SK-N-MC (cell line): Measurements from ENCODE around the gene TARS1.

Experiments used
- DNase-seq: peaks from one replicate; pipeline ENCODE4 v3.0.0-alpha.2; 2011; ENCODE audit warnings: low read depth, low spot score
- H3K27ac ChIP-seq: fragments of 200-600 bp; sonication (generic); 2 replicates; pipeline ENCODE4 v1.5.1; 2016; ENCODE audit warnings: mixed run types
- H3K36me3 ChIP-seq: fragments of 200-600 bp; sonication (generic); 2 replicates; pipeline ENCODE4 v1.6.1; 2017; ENCODE audit warnings: antibody characterized with exemption, low read length, mixed read lengths; ENCODE audit not compliant: insufficient read depth
- H3K4me3 ChIP-seq: fragments of 200-600 bp; sonication (generic); 2 replicates; pipeline ENCODE4 v1.5.1; 2016
- H3K9ac ChIP-seq: fragments of 200-600 bp; sonication (generic); 2 replicates; pipeline ENCODE4 v1.8.0; 2017; ENCODE audit warnings: mixed run types, mixed read lengths; ENCODE audit not compliant: insufficient read length
- H3K9me3 ChIP-seq: fragments of 200-600 bp; sonication (generic); 2 replicates; pipeline ENCODE4 v1.6.1; 2017; ENCODE audit warnings: low read depth, mild to moderate bottlenecking, antibody characterized with exemption, low read length, moderate library complexity, mixed read lengths
- EZH2 ChIP-seq: fragments of 200-600 bp; sonication (generic); IDR thresholded peaks from one replicate; pipeline ENCODE4 v1.6.1; 2017; ENCODE audit warnings: antibody characterized with exemption
- FOXP2 ChIP-seq: optimal IDR thresholded peaks from 2 replicates; pipeline ENCODE3; 2011; ENCODE audit warnings: mild to moderate bottlenecking, moderate library complexity; ENCODE audit not compliant: insufficient read depth; ENCODE audit errors: extremely low read length, control extremely low read depth
- POLR2AphosphoS5 ChIP-seq: IDR thresholded peaks from 2 replicates; pipeline ENCODE4 v1.6.1; 2012; ENCODE audit warnings: mild to moderate bottlenecking, low read depth, low read length, borderline replicate concordance

Gene TARS1

GRCh38 chr5:33411498-33411897 is 29.3 kb upstream of the TARS1 start:
- Histone ChIP-seq H3K36me3 (no peaks in the 10 kb centered on the region), H3K27ac (no peak overlapping the region), H3K4me3 (no peak overlapping the region), H3K9ac (no peak overlapping the region), H3K9me3 (no peaks in the 10 kb centered on the region)
- TF ChIP-seq EZH2 (no peak), POLR2AphosphoS5 (no peak), FOXP2 (no peak)
- DNase-seq, result no peak

- Histone ChIP-seq H3K9ac (no peak overlapping the region), H3K27ac (no peak overlapping the region), H3K9me3 (no peaks in the 10 kb centered on the region), H3K36me3 (no peaks in the 10 kb centered on the region), H3K4me3 (no peak overlapping the region)
- DNase-seq, result no peak
- no peak for TF ChIP-seq EZH2
- TF ChIP-seq FOXP2, result no peak
- TF ChIP-seq POLR2AphosphoS5, result no peak
These were observed 24.9 kb upstream of the TARS1 start for GRCh38 chr5:33415811-33416354.

GRCh38 chr5:33417632-33418031 is 23.1 kb upstream of the TARS1 start:
- no peak overlapping the region for H3K27ac ChIP-seq
- no peaks in the 10 kb centered on the region for H3K36me3 ChIP-seq
- H3K4me3 ChIP-seq, result no peak overlapping the region
- no peak for DNase-seq
- no peak overlapping the region for H3K9ac ChIP-seq
- H3K9me3 ChIP-seq, result no peaks in the 10 kb centered on the region
- TF ChIP-seq POLR2AphosphoS5 (no peak), FOXP2 (no peak), EZH2 (no peak)

- no peaks in the 10 kb centered on the region for H3K36me3 ChIP-seq
- no peaks in the 10 kb centered on the region for H3K9me3 ChIP-seq
- no peak for DNase-seq
- no peak overlapping the region for H3K4me3 ChIP-seq
- H3K9ac ChIP-seq, result no peak overlapping the region
- no peak overlapping the region for H3K27ac ChIP-seq
- TF ChIP-seq EZH2 (no peak), POLR2AphosphoS5 (no peak), FOXP2 (no peak)
These were observed 19.8 kb upstream of the TARS1 start for GRCh38 chr5:33420946-33421345.

- Histone ChIP-seq H3K4me3 (no peak overlapping the region), H3K27ac (no peak overlapping the region), H3K9me3 (no peaks in the 10 kb centered on the region), H3K36me3 (no peaks in the 10 kb centered on the region), H3K9ac (no peak overlapping the region)
- TF ChIP-seq EZH2, result no peak
- no peak for TF ChIP-seq FOXP2
- no peak for TF ChIP-seq POLR2AphosphoS5
- no peak for DNase-seq
These were observed 18.6 kb upstream of the TARS1 start for GRCh38 chr5:33422191-33422590.

- TF ChIP-seq FOXP2, result no peak
- TF ChIP-seq EZH2, result no peak
- no peak for TF ChIP-seq POLR2AphosphoS5
- H3K4me3 ChIP-seq, result no peak overlapping the region
- H3K9me3 ChIP-seq, result no peaks in the 10 kb centered on the region
- no peak overlapping the region for H3K27ac ChIP-seq
- H3K36me3 ChIP-seq, result no peaks in the 10 kb centered on the region
- H3K9ac ChIP-seq, result no peak overlapping the region
- no peak for DNase-seq
These were observed 17.6 kb upstream of the TARS1 start for GRCh38 chr5:33423018-33423630.

GRCh38 chr5:33425314-33425713 is 15.5 kb upstream of the TARS1 start:
- H3K27ac ChIP-seq, result no peak overlapping the region
- H3K9me3 ChIP-seq, result no peaks in the 10 kb centered on the region
- no peak for DNase-seq
- H3K4me3 ChIP-seq, result no peak overlapping the region
- TF ChIP-seq EZH2 (no peak), POLR2AphosphoS5 (no peak), FOXP2 (no peak)
- no peak overlapping the region for H3K9ac ChIP-seq
- no peaks in the 10 kb centered on the region for H3K36me3 ChIP-seq

- TF ChIP-seq FOXP2, result no peak
- no peak for TF ChIP-seq POLR2AphosphoS5
- no peak for TF ChIP-seq EZH2
- DNase-seq, result no peak
- Histone ChIP-seq H3K27ac (no peak overlapping the region), H3K36me3 (no peaks in the 10 kb centered on the region), H3K9me3 (no peaks in the 10 kb centered on the region), H3K4me3 (no peak overlapping the region), H3K9ac (no peak overlapping the region)
These were observed 9.8 kb upstream of the TARS1 start for GRCh38 chr5:33430983-33431382.

GRCh38 chr5:33432656-33433055 is 8.1 kb upstream of the TARS1 start:
- Histone ChIP-seq H3K27ac (no peak overlapping the region), H3K4me3 (no peak overlapping the region), H3K9me3 (no peaks in the 10 kb centered on the region), H3K36me3 (no peaks in the 10 kb centered on the region), H3K9ac (no peak overlapping the region)
- TF ChIP-seq EZH2 (no peak), FOXP2 (no peak), POLR2AphosphoS5 (no peak)
- no peak for DNase-seq
